Activated gamma-delta T cell (primary cell): ENCODE results near the gene SPRR2E.
"Not testable (repeated sequence)": the region's sequence is repeated elsewhere in the genome, so short reads cannot be mapped to it uniquely, and the experiment has no call there.

Experiments
- DNase-seq: peaks from one replicate; lab custom pipeline; 2025; lab: John Stamatoyannopoulos, UW
- total RNA-seq, 2 donors: gene quantifications; one replicate each; lab custom pipeline; 2026; lab: John Stamatoyannopoulos, UW

The SPRR2E gene
- 0 reads per million in 2 donors for total RNA-seq

- no peak for DNase-seq
These were observed at the start of gene SPRR2E for GRCh38 chr1:153094426-153094825. SPRR2E (minus strand) TSS chr1:153094526; CDS start chr1:153093751, 775 bp downstream.

- no peak for DNase-seq
These were observed 47.1 kb upstream of the SPRR2E start for GRCh38 chr1:153141377-153141776.

- DNase-seq = no peak
These were observed 46.2 kb upstream of the SPRR2E start for GRCh38 chr1:153140484-153140883.

GRCh38 chr1:153133743-153134142 is 39.4 kb upstream of the SPRR2E start:
- no peak for DNase-seq

- DNase-seq = no peak
These were observed 38.9 kb upstream of the SPRR2E start for GRCh38 chr1:153133267-153133666.

GRCh38 chr1:153128688-153129087 is 34.4 kb upstream of the SPRR2E start:
- DNase-seq = not testable (repeated sequence)

GRCh38 chr1:153127296-153127695 is 33.0 kb upstream of the SPRR2E start:
- no peak for DNase-seq

- no peak for DNase-seq
These were observed 31.2 kb upstream of the SPRR2E start for GRCh38 chr1:153125536-153125935.

- not testable (repeated sequence) for DNase-seq
These were observed 29.5 kb upstream of the SPRR2E start for GRCh38 chr1:153123793-153124192.

- no peak for DNase-seq
These were observed 28.6 kb upstream of the SPRR2E start for GRCh38 chr1:153122831-153123421.

- DNase-seq = no peak
These were observed 26.6 kb upstream of the SPRR2E start for GRCh38 chr1:153120945-153121344.

- no peak for DNase-seq
These were observed 25.2 kb upstream of the SPRR2E start for GRCh38 chr1:153119491-153119971.

- not testable (repeated sequence) for DNase-seq
These were observed 20.9 kb upstream of the SPRR2E start for GRCh38 chr1:153115264-153115663.

- no peak for DNase-seq
These were observed 19.1 kb upstream of the SPRR2E start, which contains the start of gene SPRR2F for GRCh38 chr1:153113416-153113815. SPRR2F (minus strand) TSS chr1:153113516; CDS start chr1:153112733, 783 bp downstream.

- not testable (repeated sequence) for DNase-seq
These were observed 18.1 kb upstream of the SPRR2E start for GRCh38 chr1:153112454-153112853.

- DNase-seq = no peak
These were observed 5.9 kb upstream of the SPRR2E start for GRCh38 chr1:153100245-153100644.

GRCh38 chr1:153099461-153100045 is 5.2 kb upstream of the SPRR2E start:
- no peak for DNase-seq

- no peak for DNase-seq
These were observed 1.4 kb upstream of the SPRR2E start for GRCh38 chr1:153095764-153096163.

GRCh38 chr1:153087652-153088051 is 6.7 kb downstream of the SPRR2E start:
- DNase-seq = no peak

GRCh38 chr1:153081736-153082135 is 12.6 kb downstream of the SPRR2E start:
- DNase-seq = no peak

GRCh38 chr1:153072806-153073726 is 21.3 kb downstream of the SPRR2E start:
- no peak for DNase-seq

- DNase-seq = no peak
These were observed 22.8 kb downstream of the SPRR2E start, which contains the start of gene SPRR2B for GRCh38 chr1:153071511-153071910. SPRR2B (minus strand) TSS chr1:153071611; CDS start chr1:153070839, 772 bp downstream.
